Upper lobe of left lung (tissue), 4 donors: Measurements from ENCODE around the gene SIRT1.

Source experiments
- CTCF ChIP-seq, 6 experiments: fragments of 450-650 bp in 4 of 6; fragments of 200-600 bp in 2 of 6; sonication (generic) in 2 of 6; IDR thresholded peaks; one replicate each; pipeline ENCODE4 v1.5.1; 2016 to 2019; ENCODE audit warnings: antibody characterized with exemption in 6 of 6
- POLR2A ChIP-seq, 4 donors: fragments of 450-650 bp; IDR thresholded peaks; one replicate each; pipeline ENCODE4 v1.5.1; 2016 to 2017; ENCODE audit warnings: antibody characterized with exemption in 4 of 4, mild to moderate bottlenecking in 2 of 4

- no peak for TF ChIP-seq CTCF (IDR thresholded peaks at IDR 0.05)
- TF ChIP-seq POLR2A (IDR thresholded peaks at IDR 0.05) = no peak
Measured at GRCh38 chr10:67917169-67917568, 32.7 kb downstream of the SIRT1 start.
